ENCODE measurements around the gene PDIK1L. TPM values are rescaled to one million over a fixed set of nuclear protein-coding genes. Genes with fewer than 3 reads are reported as not detected.

Gene PDIK1L
- total and polyA plus RNA-seq, 9 of the 15 experiments (the other 6 are each of a cell fraction or from before 2014, with no cell fraction given): 12.8 to 30.2 (median 21.5) TPM

GRCh38 chr1:26066857-26067256 lies 44.8 kb upstream of the PDIK1L start (continued):
- TF ChIP-seq, protein P1, sequence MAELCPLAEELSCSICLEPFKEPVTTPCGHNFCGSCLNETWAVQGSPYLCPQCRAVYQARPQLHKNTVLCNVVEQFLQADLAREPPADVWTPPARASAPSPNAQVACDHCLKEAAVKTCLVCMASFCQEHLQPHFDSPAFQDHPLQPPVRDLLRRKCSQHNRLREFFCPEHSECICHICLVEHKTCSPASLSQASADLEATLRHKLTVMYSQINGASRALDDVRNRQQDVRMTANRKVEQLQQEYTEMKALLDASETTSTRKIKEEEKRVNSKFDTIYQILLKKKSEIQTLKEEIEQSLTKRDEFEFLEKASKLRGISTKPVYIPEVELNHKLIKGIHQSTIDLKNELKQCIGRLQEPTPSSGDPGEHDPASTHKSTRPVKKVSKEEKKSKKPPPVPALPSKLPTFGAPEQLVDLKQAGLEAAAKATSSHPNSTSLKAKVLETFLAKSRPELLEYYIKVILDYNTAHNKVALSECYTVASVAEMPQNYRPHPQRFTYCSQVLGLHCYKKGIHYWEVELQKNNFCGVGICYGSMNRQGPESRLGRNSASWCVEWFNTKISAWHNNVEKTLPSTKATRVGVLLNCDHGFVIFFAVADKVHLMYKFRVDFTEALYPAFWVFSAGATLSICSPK (IDR thresholded peaks at IDR 0.05; ENCODE audit: borderline replicate concordance): no peak
- TF ChIP-seq MAZ (CRISPR knock-in tag; conservative IDR thresholded peaks at IDR 0.05 in 1 of 2, IDR thresholded peaks at IDR 0.05 in 1 of 2) (peak in 1 of 2 experiments; percentile 41; a peak in 1 of 4 replicates), ZNF175 (CRISPR knock-in tag; IDR thresholded peaks at IDR 0.05; ENCODE audit: low read depth) (0 out of 2 replicates have a peak, but pooled peaks have one; percentile 28), EP300 (IDR thresholded peaks at IDR 0.05; ENCODE audit: low read length) (peak; percentile 34; the same call in 1 of the 2 replicates), SMARCE1 (IDR thresholded peaks at IDR 0.05) (peak; percentile 50; the same call in 1 of the 2 replicates), POLR2AphosphoS5 (IDR thresholded peaks at IDR 0.05; ENCODE audit: control insufficient read depth, insufficient read depth, low read depth, low read length) (no peak), ZBTB43 (CRISPR knock-in tag; IDR thresholded peaks at IDR 0.05) (no peak), RAD21 (CRISPR knock-in tag; conservative IDR thresholded peaks at IDR 0.05 in 1 of 2, IDR thresholded peaks at IDR 0.05 in 1 of 2) (no peak), CSDE1 (IDR thresholded peaks at IDR 0.05) (no peak), MYC (IDR thresholded peaks at IDR 0.05; ENCODE audit: low read depth, low read length) (no peak), MYC (CRISPR knock-in tag; IDR thresholded peaks at IDR 0.05; ENCODE audit: borderline replicate concordance, low read depth) (no peak), SMAD4 (CRISPR knock-in tag; conservative IDR thresholded peaks at IDR 0.05) (0 out of 2 replicates have a peak, but pooled peaks have one; percentile 21), BDP1 (IDR thresholded peaks at IDR 0.05; ENCODE audit: insufficient read depth, insufficient read length) (no peak), DMBX1 (CRISPR knock-in tag; IDR thresholded peaks at IDR 0.05; ENCODE audit: borderline replicate concordance) (0 out of 2 replicates have a peak, but pooled peaks have one; percentile 6)
- TF ChIP-seq, protein P2, sequence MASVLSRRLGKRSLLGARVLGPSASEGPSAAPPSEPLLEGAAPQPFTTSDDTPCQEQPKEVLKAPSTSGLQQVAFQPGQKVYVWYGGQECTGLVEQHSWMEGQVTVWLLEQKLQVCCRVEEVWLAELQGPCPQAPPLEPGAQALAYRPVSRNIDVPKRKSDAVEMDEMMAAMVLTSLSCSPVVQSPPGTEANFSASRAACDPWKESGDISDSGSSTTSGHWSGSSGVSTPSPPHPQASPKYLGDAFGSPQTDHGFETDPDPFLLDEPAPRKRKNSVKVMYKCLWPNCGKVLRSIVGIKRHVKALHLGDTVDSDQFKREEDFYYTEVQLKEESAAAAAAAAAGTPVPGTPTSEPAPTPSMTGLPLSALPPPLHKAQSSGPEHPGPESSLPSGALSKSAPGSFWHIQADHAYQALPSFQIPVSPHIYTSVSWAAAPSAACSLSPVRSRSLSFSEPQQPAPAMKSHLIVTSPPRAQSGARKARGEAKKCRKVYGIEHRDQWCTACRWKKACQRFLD (CRISPR knock-in tag; IDR thresholded peaks at IDR 0.05): no peak
- TF ChIP-seq, protein P3, sequence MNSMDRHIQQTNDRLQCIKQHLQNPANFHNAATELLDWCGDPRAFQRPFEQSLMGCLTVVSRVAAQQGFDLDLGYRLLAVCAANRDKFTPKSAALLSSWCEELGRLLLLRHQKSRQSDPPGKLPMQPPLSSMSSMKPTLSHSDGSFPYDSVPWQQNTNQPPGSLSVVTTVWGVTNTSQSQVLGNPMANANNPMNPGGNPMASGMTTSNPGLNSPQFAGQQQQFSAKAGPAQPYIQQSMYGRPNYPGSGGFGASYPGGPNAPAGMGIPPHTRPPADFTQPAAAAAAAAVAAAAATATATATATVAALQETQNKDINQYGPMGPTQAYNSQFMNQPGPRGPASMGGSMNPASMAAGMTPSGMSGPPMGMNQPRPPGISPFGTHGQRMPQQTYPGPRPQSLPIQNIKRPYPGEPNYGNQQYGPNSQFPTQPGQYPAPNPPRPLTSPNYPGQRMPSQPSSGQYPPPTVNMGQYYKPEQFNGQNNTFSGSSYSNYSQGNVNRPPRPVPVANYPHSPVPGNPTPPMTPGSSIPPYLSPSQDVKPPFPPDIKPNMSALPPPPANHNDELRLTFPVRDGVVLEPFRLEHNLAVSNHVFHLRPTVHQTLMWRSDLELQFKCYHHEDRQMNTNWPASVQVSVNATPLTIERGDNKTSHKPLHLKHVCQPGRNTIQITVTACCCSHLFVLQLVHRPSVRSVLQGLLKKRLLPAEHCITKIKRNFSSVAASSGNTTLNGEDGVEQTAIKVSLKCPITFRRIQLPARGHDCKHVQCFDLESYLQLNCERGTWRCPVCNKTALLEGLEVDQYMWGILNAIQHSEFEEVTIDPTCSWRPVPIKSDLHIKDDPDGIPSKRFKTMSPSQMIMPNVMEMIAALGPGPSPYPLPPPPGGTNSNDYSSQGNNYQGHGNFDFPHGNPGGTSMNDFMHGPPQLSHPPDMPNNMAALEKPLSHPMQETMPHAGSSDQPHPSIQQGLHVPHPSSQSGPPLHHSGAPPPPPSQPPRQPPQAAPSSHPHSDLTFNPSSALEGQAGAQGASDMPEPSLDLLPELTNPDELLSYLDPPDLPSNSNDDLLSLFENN (IDR thresholded peaks at IDR 0.05; ENCODE audit: low read depth in 2 of 2, low read length in 2 of 2): no peak
